HEK293 (cell line): ENCODE measurements around the gene CCDC92B.

Source experiments
- CTCF ChIP-seq: fragments of 450-650 bp; formaldehyde crosslinking; IDR thresholded peaks from 2 replicates; pipeline ENCODE4 v1.5.1; 2016; ENCODE audit warnings: missing biosample characterization, missing genetic modification characterization
- SETDB1 ChIP-seq: IDR thresholded peaks from one replicate; pipeline ENCODE4 v1.6.1; 2017; ENCODE audit warnings: mild to moderate bottlenecking, low read length, moderate library complexity, mixed read lengths; ENCODE audit not compliant: insufficient read length
- SP2 ChIP-seq: fragments of 450-650 bp; formaldehyde crosslinking; IDR thresholded peaks from 2 replicates; pipeline ENCODE4 v1.5.1; 2016; ENCODE audit warnings: missing biosample characterization, missing genetic modification characterization
- ZNF114 ChIP-seq: fragments of 450-650 bp; formaldehyde crosslinking; IDR thresholded peaks from 2 replicates; pipeline ENCODE4 v1.5.0; 2017; ENCODE audit warnings: missing biosample characterization, missing genetic modification characterization
- ZNF175 ChIP-seq: fragments of 450-650 bp; formaldehyde crosslinking; IDR thresholded peaks from 2 replicates; pipeline ENCODE4 v1.5.1; 2016; ENCODE audit warnings: missing biosample characterization, missing genetic modification characterization
- ZNF24 ChIP-seq: fragments of 450-650 bp; formaldehyde crosslinking; IDR thresholded peaks from 2 replicates; pipeline ENCODE4 v1.5.1; 2016; ENCODE audit warnings: missing biosample characterization, missing genetic modification characterization
- ZNF324 ChIP-seq: fragments of 450-650 bp; formaldehyde crosslinking; IDR thresholded peaks from 2 replicates; pipeline ENCODE4 v1.5.1; 2016; ENCODE audit warnings: missing biosample characterization, missing genetic modification characterization
- ZNF426 ChIP-seq: fragments of 450-650 bp; formaldehyde crosslinking; IDR thresholded peaks from 2 replicates; pipeline ENCODE4 v1.5.1; 2017; ENCODE audit warnings: missing biosample characterization, missing genetic modification characterization, mild to moderate bottlenecking, inconsistent platforms, moderate library complexity
- ZNF513 ChIP-seq: fragments of 450-650 bp; IDR thresholded peaks from 2 replicates; pipeline ENCODE4 v1.5.1; 2018; ENCODE audit warnings: missing biosample characterization, missing genetic modification characterization
- ZNF549 ChIP-seq: fragments of 450-650 bp; IDR thresholded peaks from 2 replicates; pipeline ENCODE4 v1.5.1; 2018; ENCODE audit warnings: missing biosample characterization, missing genetic modification characterization, mild to moderate bottlenecking, inconsistent platforms, moderate library complexity
- ZNF76 ChIP-seq: fragments of 450-650 bp; formaldehyde crosslinking; IDR thresholded peaks from 2 replicates; pipeline ENCODE4; 2016; ENCODE audit warnings: low read depth, missing biosample characterization, missing genetic modification characterization, borderline replicate concordance

- TF ChIP-seq ZNF175 (tag by site-specific recombination): no peak
- no peak for TF ChIP-seq ZNF513
- no peak for TF ChIP-seq ZNF114 (tag by site-specific recombination)
- no peak for TF ChIP-seq ZNF426 (tag by site-specific recombination)
- no peak for TF ChIP-seq CTCF (tag by site-specific recombination)
- TF ChIP-seq SETDB1: no peak
- TF ChIP-seq ZNF324: no peak
- no peak for TF ChIP-seq ZNF24 (tag by site-specific recombination)
- TF ChIP-seq ZNF549 (tag by site-specific recombination): no peak
- no peak for TF ChIP-seq ZNF76 (tag by site-specific recombination)
- no peak for TF ChIP-seq SP2
Measured at GRCh38 chr17:2779545-2779944, 30.1 kb upstream of the CCDC92B start.
